CD4-positive, alpha-beta T cell treated with Interferon gamma for 1 hour (primary cell): ENCODE measurements around the gene CAPN2.

ENCODE experiments used
- DNase-seq: peaks from one replicate; pipeline ENCODE4 v3.0.0-alpha.2; 2020

Gene CAPN2

GRCh38 chr1:223702735-223703667 lies 9.3 kb upstream of the CAPN2 start:
- no peak for DNase-seq

- no peak for DNase-seq
Measured at GRCh38 chr1:223703668-223704013, 8.7 kb upstream of the CAPN2 start.

- DNase-seq: no peak
Measured at GRCh38 chr1:223704921-223705878, 7.1 kb upstream of the CAPN2 start.

GRCh38 chr1:223706077-223706973 lies 6.0 kb upstream of the CAPN2 start:
- no peak for DNase-seq

- no peak for DNase-seq
Measured at GRCh38 chr1:223707256-223708000, 4.9 kb upstream of the CAPN2 start.

- no peak for DNase-seq
Measured at GRCh38 chr1:223708001-223708359, 4.4 kb upstream of the CAPN2 start.

GRCh38 chr1:223708651-223709268 lies 3.6 kb upstream of the CAPN2 start:
- DNase-seq: no peak

GRCh38 chr1:223709598-223709997 lies 2.7 kb upstream of the CAPN2 start:
- DNase-seq: no peak

GRCh38 chr1:223710179-223711133 lies 1.9 kb upstream of the CAPN2 start:
- no peak for DNase-seq

- no peak for DNase-seq
Measured at GRCh38 chr1:223711173-223711572, 1.2 kb upstream of the CAPN2 start.

- DNase-seq: no peak
Measured at GRCh38 chr1:223711747-223712193, 569 bp upstream of the CAPN2 start.

- peak; percentile 16 for DNase-seq
Measured at GRCh38 chr1:223712850-223713474, 623 bp downstream of the CAPN2 start.

GRCh38 chr1:223713546-223714420 lies 1.4 kb downstream of the CAPN2 start:
- no peak for DNase-seq

- DNase-seq: no peak
Measured at GRCh38 chr1:223714421-223714724, 2.0 kb downstream of the CAPN2 start.

GRCh38 chr1:223714849-223715603 lies 2.7 kb downstream of the CAPN2 start:
- peak; percentile 29 for DNase-seq

GRCh38 chr1:223715604-223716172 lies 3.3 kb downstream of the CAPN2 start:
- DNase-seq: no peak

- peak; percentile 63 for DNase-seq
Measured at GRCh38 chr1:223716302-223716862, 4.0 kb downstream of the CAPN2 start.
